MM.1S (cell line): ENCODE results near the gene ABHD17B.

Experiments used
- DNase-seq: peaks from one replicate; pipeline ENCODE4 v3.0.0-alpha.2; 2015
- H2AFZ ChIP-seq: fragments of 300-600 bp; sonication (generic); 2 replicates; pipeline ENCODE4 v1.6.0; 2016; ENCODE audit warnings: antibody characterized with exemption, low read length
- H3F3A ChIP-seq: fragments of 300-600 bp; sonication (generic); 2 replicates; pipeline ENCODE4 v1.6.1; 2016; ENCODE audit warnings: mild to moderate bottlenecking, antibody characterized with exemption, low read length, moderate library complexity, mixed read lengths; ENCODE audit not compliant: insufficient read depth
- H3K27ac ChIP-seq: fragments of 300-600 bp; sonication (generic); 2 replicates; pipeline ENCODE4 v1.5.1; 2016; ENCODE audit warnings: mild to moderate bottlenecking, low read length
- H3K27me3 ChIP-seq: fragments of 300-600 bp; sonication (generic); replicated peaks from 2 replicates; pipeline ENCODE4 v1.6.0; 2016; ENCODE audit warnings: low read length; ENCODE audit not compliant: insufficient read depth
- H3K36me3 ChIP-seq: fragments of 300-600 bp; sonication (generic); replicated peaks from 2 replicates; pipeline ENCODE4 v1.6.1; 2016; ENCODE audit warnings: mild to moderate bottlenecking, low read length, mixed read lengths; ENCODE audit not compliant: insufficient read depth
- H3K4me1 ChIP-seq: fragments of 300-600 bp; sonication (generic); 2 replicates; pipeline ENCODE4 v1.6.1; 2016; ENCODE audit warnings: low read length, mixed read lengths
- H3K4me2 ChIP-seq: fragments of 300-600 bp; sonication (generic); 2 replicates; pipeline ENCODE4 v1.6.0; 2016; ENCODE audit warnings: low read depth, low read length
- H3K4me3 ChIP-seq: fragments of 300-600 bp; sonication (generic); 2 replicates; pipeline ENCODE4 v1.5.1; 2016; ENCODE audit warnings: low read length, mixed read lengths
- H3K79me2 ChIP-seq: fragments of 300-600 bp; sonication (generic); 2 replicates; pipeline ENCODE4 v1.6.1; 2016; ENCODE audit warnings: mixed run types, low read length, mixed read lengths
- H3K9ac ChIP-seq: fragments of 300-600 bp; sonication (generic); 2 replicates; pipeline ENCODE4 v1.6.1; 2016; ENCODE audit warnings: low read length, mixed read lengths
- H3K9me2 ChIP-seq: fragments of 300-600 bp; sonication (generic); replicated peaks from 2 replicates; pipeline ENCODE4 v1.6.1; 2016; ENCODE audit warnings: mild to moderate bottlenecking, low read length, mixed read lengths; ENCODE audit not compliant: insufficient read depth
- H3K9me3 ChIP-seq: fragments of 300-600 bp; sonication (generic); replicated peaks from 2 replicates; pipeline ENCODE4 v1.6.1; 2016; ENCODE audit warnings: mild to moderate bottlenecking, low read length, mixed read lengths; ENCODE audit not compliant: insufficient read depth
- H4K20me1 ChIP-seq: fragments of 300-600 bp; sonication (generic); 2 replicates; pipeline ENCODE4 v1.6.1; 2016; ENCODE audit warnings: mild to moderate bottlenecking, low read length, moderate library complexity, mixed read lengths; ENCODE audit not compliant: insufficient read depth
- EZH2 ChIP-seq: fragments of 300-600 bp; sonication (generic); optimal IDR thresholded peaks from 2 replicates; pipeline ENCODE3; 2017; ENCODE audit warnings: low read depth, mild to moderate bottlenecking, antibody characterized with exemption, low read length, mixed read lengths
- EZH2phosphoT487 ChIP-seq: fragments of 300-600 bp; sonication (generic); IDR thresholded peaks from 2 replicates; pipeline ENCODE4 v1.6.1; 2018; ENCODE audit warnings: antibody characterized with exemption, low read length
- TF ChIP-seq, protein P1 (sequence below): fragments of 300-600 bp; sonication (generic); IDR thresholded peaks from 2 replicates; pipeline ENCODE4 v1.5.1; 2016; ENCODE audit warnings: antibody characterized with exemption, low read length, mixed read lengths

Gene ABHD17B

DNA sequence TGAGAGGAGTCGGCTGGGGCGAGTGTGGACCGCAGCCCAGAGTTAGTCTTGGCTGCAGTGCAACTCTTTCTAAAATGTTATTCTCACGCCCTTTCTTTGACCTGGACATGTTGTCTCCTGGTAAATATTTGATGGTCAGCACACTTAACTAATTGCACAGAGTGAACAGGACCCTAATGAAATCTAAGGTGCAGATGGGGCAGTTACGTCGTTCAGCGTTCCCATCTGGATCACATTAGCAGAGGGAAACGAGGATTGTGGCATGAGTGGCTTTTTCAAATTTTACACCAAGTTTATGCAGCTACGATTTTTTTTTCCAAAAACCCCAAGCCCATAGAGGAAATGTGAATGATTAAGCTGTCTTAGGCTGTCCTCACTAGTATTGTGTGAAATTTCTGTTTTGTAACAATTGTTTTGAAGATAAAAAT lies 929 bp upstream of the ABHD17B start:
- H4K20me1 ChIP-seq = 0 out of 2 replicates have a peak, but pooled peaks cover 7% of the 10 kb centered on the region
- peak overlapping the region; percentile 75 for H3K9ac ChIP-seq
- H3K4me1 ChIP-seq = peaks cover 18% of the 10 kb centered on the region
- H3K36me3 ChIP-seq = no peaks in the 10 kb centered on the region
- no peaks in the 10 kb centered on the region for H3K27me3 ChIP-seq
- H3K9me2 ChIP-seq = no peaks in the 10 kb centered on the region
- peak overlapping the region; percentile 82 for H3K27ac ChIP-seq
- H2AFZ ChIP-seq = peak overlapping the region; percentile 76
- peak overlapping the region; percentile 92 for H3K4me2 ChIP-seq
- no peak for DNase-seq
- H3F3A ChIP-seq = peaks cover 11% of the 10 kb centered on the region
- H3K79me2 ChIP-seq = peaks cover 94% of the 10 kb centered on the region
- peak overlapping the region; percentile 85 for H3K4me3 ChIP-seq
- no peak for TF ChIP-seq EZH2phosphoT487
- TF ChIP-seq, protein P1, sequence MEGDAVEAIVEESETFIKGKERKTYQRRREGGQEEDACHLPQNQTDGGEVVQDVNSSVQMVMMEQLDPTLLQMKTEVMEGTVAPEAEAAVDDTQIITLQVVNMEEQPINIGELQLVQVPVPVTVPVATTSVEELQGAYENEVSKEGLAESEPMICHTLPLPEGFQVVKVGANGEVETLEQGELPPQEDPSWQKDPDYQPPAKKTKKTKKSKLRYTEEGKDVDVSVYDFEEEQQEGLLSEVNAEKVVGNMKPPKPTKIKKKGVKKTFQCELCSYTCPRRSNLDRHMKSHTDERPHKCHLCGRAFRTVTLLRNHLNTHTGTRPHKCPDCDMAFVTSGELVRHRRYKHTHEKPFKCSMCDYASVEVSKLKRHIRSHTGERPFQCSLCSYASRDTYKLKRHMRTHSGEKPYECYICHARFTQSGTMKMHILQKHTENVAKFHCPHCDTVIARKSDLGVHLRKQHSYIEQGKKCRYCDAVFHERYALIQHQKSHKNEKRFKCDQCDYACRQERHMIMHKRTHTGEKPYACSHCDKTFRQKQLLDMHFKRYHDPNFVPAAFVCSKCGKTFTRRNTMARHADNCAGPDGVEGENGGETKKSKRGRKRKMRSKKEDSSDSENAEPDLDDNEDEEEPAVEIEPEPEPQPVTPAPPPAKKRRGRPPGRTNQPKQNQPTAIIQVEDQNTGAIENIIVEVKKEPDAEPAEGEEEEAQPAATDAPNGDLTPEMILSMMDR = no peak
- no peak for TF ChIP-seq EZH2
- no peaks in the 10 kb centered on the region for H3K9me3 ChIP-seq

DNA sequence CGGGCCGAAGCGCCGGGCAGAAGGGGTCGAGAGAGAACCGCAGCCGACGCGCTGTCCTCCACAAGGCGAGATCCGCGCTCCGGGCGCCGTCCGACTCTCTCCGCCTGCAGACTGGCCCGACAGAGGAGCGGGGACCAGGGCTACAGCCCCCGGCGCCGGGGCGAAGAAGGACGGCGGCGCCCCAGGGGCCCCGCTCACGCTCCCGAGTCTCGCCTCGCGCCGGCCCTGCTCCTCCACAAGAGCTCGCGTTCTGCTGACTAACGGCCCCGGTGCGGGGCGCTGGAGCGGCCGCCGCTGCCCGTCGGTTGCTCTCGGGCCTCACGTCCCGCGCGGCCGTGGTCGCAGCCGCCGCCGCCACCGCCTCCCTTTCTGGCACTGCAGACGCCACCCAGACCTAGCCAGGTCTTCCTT lies 338 bp downstream of the ABHD17B start:
- Histone ChIP-seq H2AFZ (peak overlapping the region; percentile 55), H3K9me2 (no peaks in the 10 kb centered on the region), H3K4me1 (peaks cover 12% of the 10 kb centered on the region), H3K4me3 (peak overlapping the region; percentile 87), H4K20me1 (peaks cover 8% of the 10 kb centered on the region; the same call in 1 of the 2 replicates), H3K27ac (peak overlapping the region; percentile 82), H3K36me3 (0 out of 2 replicates have a peak, but pooled peaks cover 3% of the 10 kb centered on the region), H3K27me3 (no peaks in the 10 kb centered on the region), H3K9ac (peak overlapping the region; percentile 90), H3K4me2 (peak overlapping the region; percentile 73; the same call in 1 of the 2 replicates), H3F3A (peaks cover 11% of the 10 kb centered on the region), H3K79me2 (peaks cover 94% of the 10 kb centered on the region), H3K9me3 (no peaks in the 10 kb centered on the region)
- TF ChIP-seq EZH2 (no peak), EZH2phosphoT487 (no peak)
- TF ChIP-seq, protein P1 = no peak
- no peak for DNase-seq

DNA sequence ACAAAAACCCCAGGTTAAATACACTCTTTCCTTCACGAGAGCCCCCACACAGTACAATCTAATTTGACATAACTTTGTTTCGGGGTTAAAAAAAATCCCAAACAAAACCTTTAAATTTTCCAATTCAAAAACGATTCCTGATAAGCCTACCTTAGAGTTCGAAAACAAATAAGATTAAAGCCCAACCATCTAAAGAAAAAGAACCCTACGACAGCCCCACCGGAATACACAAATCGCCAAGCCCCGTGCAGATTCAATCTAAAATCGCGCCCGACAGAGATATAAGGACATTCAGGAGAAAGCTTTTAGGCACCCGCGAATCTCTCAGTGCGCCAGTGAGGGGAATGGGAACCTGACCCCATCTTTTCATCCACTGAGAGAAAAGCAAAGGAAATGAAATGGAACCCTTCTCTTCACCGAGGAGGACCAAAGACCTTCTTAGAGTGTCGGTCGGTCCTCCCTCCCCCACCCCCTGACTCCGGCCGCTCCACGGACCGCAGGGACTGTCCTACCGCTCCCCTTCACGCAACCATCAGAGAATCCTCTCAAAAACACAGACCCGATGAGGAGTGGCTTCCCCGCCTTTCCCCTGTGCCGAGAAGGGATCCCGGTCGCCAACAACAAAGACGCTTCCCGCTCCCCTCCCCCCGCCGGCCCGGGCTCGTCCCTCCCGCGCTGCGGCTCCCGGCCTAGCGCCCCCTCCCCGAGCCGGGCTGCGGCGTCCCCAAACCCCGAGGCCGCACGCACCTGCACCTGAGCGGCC lies 925 bp downstream of the ABHD17B start:
- peak overlapping the region; percentile 55 for H2AFZ ChIP-seq
- DNase-seq = peak; percentile 45
- H3F3A ChIP-seq = peaks cover 11% of the 10 kb centered on the region

More for the DNA sequence above, 925 bp downstream of the ABHD17B start:
- TF ChIP-seq EZH2phosphoT487 (no peak), EZH2 (no peak)
- TF ChIP-seq, protein P1 = peak; percentile 10; the same call in 1 of the 2 replicates
- Histone ChIP-seq H3K9me3 (no peaks in the 10 kb centered on the region), H3K4me1 (peaks cover 8% of the 10 kb centered on the region), H3K9ac (peak overlapping the region; percentile 90), H3K27ac (peak overlapping the region; percentile 82), H3K27me3 (no peaks in the 10 kb centered on the region), H4K20me1 (peaks cover 8% of the 10 kb centered on the region; the same call in 1 of the 2 replicates), H3K9me2 (no peaks in the 10 kb centered on the region), H3K36me3 (0 out of 2 replicates have a peak, but pooled peaks cover 3% of the 10 kb centered on the region), H3K4me3 (peak overlapping the region; percentile 87), H3K4me2 (peak overlapping the region; percentile 73), H3K79me2 (peaks cover 94% of the 10 kb centered on the region)
